Pancreas (tissue), 10 donors: ENCODE data around the gene TOB1. TPM values are rescaled to one million over a fixed set of nuclear protein-coding genes. Genes with fewer than 3 reads are reported as not detected.

Experiments used
- ATAC-seq, 4 donors: fragments of 200-7000 bp; cut with Tn5 transposase; one replicate each; pipeline versions ENCODE4 v1.8.0 to v1.9.1; 2020; ENCODE audit warnings: mild to moderate bottlenecking in 4 of 4, moderate library complexity in 4 of 4
- DNase-seq, 6 donors: peaks; one replicate each; pipeline ENCODE4 v3.0.0-alpha.2; 2020
- FAIRE-seq: peaks from 2 replicates; lab custom pipeline; 2012; peaks lifted over from hg19 to GRCh38; lab: Jason Lieb, UNC
- H3K27ac ChIP-seq, 4 donors: fragments of 200-600 bp; sonication (generic); 1 replicate in 3 of 4; 2 replicates in 1 of 4; pipeline versions ENCODE4 v1.5.0 to v1.8.0; 2020
- H3K27me3 ChIP-seq, 4 donors: fragments of 200-600 bp; one replicate each; pipeline ENCODE4 v1.8.0; 2021
- H3K36me3 ChIP-seq, 3 donors: fragments of 200-600 bp; sonication (generic) in 1 of 3; one replicate each; pipeline versions ENCODE4 v1.5.0 to v1.8.0; 2020 to 2021
- H3K4me1 ChIP-seq, 3 donors: fragments of 200-600 bp; one replicate each; pipeline ENCODE4 v1.8.0; 2021
- H3K4me3 ChIP-seq, 4 donors: fragments of 200-600 bp; sonication (generic) in 2 of 4; one replicate each; pipeline versions ENCODE4 v1.5.0 to v1.8.0; 2020 to 2021
- H3K9me3 ChIP-seq, 4 donors: fragments of 200-600 bp; one replicate each; pipeline ENCODE4 v1.8.0; 2021
- WGBS, 2 donors: extraction: QIAGEN DNeasy Blood & Tissue Kit; methylation state at CpG; one replicate each; pipeline ENCODE4 v1.1.7; 2013; 5-methylcytosine and 5-hydroxymethylcytosine counted together
- intact Hi-C, 3 donors: fragments of 100-400 bp; cut with DNase I; formaldehyde crosslinking; loops; one replicate each; pipeline versions ENCODE4 v1.11.1 to v1.14.2; 2022
- polyA plus RNA-seq, 2 donors: library from polyadenylated mRNA; stranded (reverse); fragments of 200-250 nt; gene quantifications; one replicate each; pipeline ENCODE4 v1.2.3, GENCODE V29; 2013
- total RNA-seq, 6 donors: library from RNA; stranded (reverse); fragmentation: NEBNext Ultra II Directional in 4 of 6; extraction: Animal tissue kit (Norgen Biotek cat#: 25700) in 4 of 6; gene quantifications; one replicate each; pipeline versions ENCODE4 v1.2.1 to v1.2.4, GENCODE V29; 2021 to 2023
- TF ChIP-seq, protein P1 (sequence below), 4 donors: fragments of 200-600 bp; sonication (generic) in 3 of 4; IDR thresholded peaks; one replicate each; pipeline versions ENCODE4 v1.5.0 to v1.8.0; 2021; ENCODE audit warnings: antibody characterized with exemption in 4 of 4
- donor health status: healthy with polysubstance abuse.
- donor health status: DM: no; HTN: no; CAD: no; lungs with moderate emphysema.
- donor health status: DM: no; HTN: no; CAD: no.
- donor health status: control.
- donor health status: control.
- donor health status: Bipolar disorder and iron deficiency.
- donor health status: DM: yes; HTN: yes; CAD: no.
- donor health status: DM: no; HTN: no; CAD: no.
- donor health status: DM: no; HTN: no; CAD: no.
- donor health status: DM: yes; HTN: yes; CAD: no.

Gene TOB1
- total and polyA plus RNA-seq, 8 donors, result 33.1 to 157 (median 78.3) TPM

DNA sequence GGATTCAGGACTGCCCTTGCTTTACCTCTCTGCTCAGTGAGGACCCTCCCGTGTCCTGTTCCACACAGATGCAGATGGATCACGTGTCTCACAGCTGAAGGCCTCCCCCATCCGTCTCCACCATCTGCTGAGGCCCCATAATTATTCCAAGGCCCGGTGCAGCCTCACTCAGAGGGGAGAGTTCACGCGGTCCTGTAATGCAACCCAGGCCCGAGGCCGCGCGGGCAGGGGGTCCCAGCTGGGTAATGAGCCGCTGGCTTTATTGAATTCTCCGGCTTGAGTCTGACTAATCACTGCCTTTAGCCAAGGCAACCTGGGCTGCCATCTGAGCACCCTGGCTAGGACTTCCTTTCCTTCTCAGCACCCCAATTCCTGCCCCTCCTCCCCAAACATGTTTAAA lies 35.2 kb downstream of the TOB1 start:
- Histone ChIP-seq H3K27ac (no peak overlapping the region), H3K9me3 (no peaks in the 10 kb centered on the region), H3K36me3 (no peaks in the 10 kb centered on the region), H3K4me3 (no peak overlapping the region), H3K4me1 (peaks cover 0 to 3% (median 0%) of the 10 kb centered on the region in 3 donors), H3K27me3 (no peaks in the 10 kb centered on the region)
- 83 to 84% methylated on average over 12 of the region's 12 CpGs for WGBS, 2 donors
- FAIRE-seq (no peak), ATAC-seq (no peak), DNase-seq (no peak)
- TF ChIP-seq, protein P1, sequence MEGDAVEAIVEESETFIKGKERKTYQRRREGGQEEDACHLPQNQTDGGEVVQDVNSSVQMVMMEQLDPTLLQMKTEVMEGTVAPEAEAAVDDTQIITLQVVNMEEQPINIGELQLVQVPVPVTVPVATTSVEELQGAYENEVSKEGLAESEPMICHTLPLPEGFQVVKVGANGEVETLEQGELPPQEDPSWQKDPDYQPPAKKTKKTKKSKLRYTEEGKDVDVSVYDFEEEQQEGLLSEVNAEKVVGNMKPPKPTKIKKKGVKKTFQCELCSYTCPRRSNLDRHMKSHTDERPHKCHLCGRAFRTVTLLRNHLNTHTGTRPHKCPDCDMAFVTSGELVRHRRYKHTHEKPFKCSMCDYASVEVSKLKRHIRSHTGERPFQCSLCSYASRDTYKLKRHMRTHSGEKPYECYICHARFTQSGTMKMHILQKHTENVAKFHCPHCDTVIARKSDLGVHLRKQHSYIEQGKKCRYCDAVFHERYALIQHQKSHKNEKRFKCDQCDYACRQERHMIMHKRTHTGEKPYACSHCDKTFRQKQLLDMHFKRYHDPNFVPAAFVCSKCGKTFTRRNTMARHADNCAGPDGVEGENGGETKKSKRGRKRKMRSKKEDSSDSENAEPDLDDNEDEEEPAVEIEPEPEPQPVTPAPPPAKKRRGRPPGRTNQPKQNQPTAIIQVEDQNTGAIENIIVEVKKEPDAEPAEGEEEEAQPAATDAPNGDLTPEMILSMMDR (IDR thresholded peaks at IDR 0.05), result no peak
- intact Hi-C loops, result loop anchor here in 1 of 3 donors (10.0 kb wide), 1 partner anchor 46 kb away; no protein-coding TSS in a partner anchor

DNA sequence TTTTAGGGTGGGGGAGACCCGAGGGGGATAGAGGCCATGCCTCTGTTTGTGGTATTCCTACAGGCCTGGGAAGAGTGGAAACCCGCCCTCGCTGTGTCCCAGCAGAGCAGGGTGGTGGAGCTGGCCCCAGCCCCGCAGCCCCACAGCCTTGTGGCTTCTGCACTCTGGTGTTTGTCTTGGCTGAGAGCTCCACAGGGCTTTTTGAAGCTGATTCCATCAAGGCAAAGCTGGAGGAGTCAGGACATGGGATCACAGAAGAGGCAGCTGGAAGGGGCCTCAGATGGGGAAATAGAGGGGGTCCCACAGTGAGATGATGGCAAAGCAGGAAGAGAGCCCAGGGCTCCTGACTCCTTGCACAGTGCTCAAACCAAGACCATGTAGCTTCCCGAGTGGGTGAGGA lies 35.8 kb downstream of the TOB1 start:
- Histone ChIP-seq H3K36me3 (no peaks in the 10 kb centered on the region), H3K4me3 (no peak overlapping the region), H3K27me3 (no peaks in the 10 kb centered on the region), H3K9me3 (no peaks in the 10 kb centered on the region), H3K4me1 (peaks cover 0 to 3% (median 0%) of the 10 kb centered on the region in 3 donors), H3K27ac (no peak overlapping the region)
- intact Hi-C loops, result loop anchor here in 1 of 3 donors (10.0 kb wide), 1 partner anchor 46 kb away; no protein-coding TSS in a partner anchor
- no peak for DNase-seq
- FAIRE-seq, result no peak
- peak; percentile 46 to 91 (median 68) for ATAC-seq
- TF ChIP-seq, protein P1 (IDR thresholded peaks at IDR 0.05), result no peak
- 44 to 48% methylated on average over 5 of the region's 5 CpGs for WGBS, 2 donors

DNA sequence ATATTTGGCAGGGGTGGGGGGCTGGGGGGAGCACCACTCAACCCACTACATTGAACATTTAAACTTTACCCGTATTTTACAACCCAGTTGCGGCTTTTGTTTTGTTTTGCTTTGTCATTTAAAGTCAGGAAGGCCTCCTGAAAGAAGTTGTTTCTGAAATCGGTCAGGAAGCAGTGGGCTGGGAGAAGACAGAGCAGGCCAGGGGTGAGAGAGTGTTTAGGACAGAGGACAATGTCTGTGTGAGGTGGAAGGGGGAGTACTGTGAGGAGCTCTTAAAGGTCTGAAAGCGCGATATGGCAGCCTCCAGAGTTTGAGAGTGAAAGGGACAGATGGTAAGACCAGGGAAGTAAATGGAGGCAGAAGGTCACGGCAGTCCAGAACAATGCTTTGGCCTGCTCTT lies 36.8 kb downstream of the TOB1 start:
- ATAC-seq, result no peak
- TF ChIP-seq, protein P1 (IDR thresholded peaks at IDR 0.05), result no peak
- Histone ChIP-seq H3K27ac (no peak overlapping the region), H3K4me1 (peaks cover 0 to 3% (median 0%) of the 10 kb centered on the region in 3 donors), H3K4me3 (no peak overlapping the region), H3K36me3 (no peaks in the 10 kb centered on the region), H3K27me3 (no peaks in the 10 kb centered on the region), H3K9me3 (no peaks in the 10 kb centered on the region)
- no peak for FAIRE-seq
- intact Hi-C loops, result no loop called here
- no peak for DNase-seq
- 88 to 89% methylated on average over 6 of the region's 6 CpGs for WGBS, 2 donors

DNA sequence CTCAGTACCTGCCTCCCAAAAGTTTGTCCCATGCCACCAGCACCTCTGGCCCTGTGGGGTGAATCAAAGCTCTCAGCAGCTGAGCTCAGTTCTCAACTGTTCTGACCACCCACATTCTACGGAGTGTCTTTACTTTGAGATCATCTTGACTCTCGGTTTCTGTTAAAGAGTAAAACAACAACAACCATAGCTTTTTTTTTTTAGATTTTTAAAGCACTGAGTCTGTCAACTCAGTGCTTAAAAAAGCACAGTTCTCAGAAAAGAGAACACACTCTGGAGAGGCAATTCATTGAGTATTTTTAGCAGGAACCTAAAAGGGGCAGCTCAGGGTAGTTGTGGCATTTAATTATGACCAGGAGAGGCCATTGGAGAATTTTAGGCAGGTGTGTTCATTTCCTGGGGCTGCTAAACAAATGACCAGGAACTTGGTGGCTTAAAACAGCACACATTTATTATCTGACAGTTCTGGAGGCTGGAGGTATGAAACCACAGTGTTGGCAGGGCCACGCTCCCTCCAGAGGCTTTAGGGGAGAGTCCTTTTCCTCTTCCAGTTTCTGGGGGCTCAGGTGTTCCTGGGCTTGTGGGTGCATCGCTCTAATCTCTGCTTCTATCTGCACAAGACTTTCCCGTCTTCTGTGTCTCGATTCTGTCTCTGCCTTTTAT lies 37.5 kb downstream of the TOB1 start:
- Histone ChIP-seq H3K27ac (peak overlapping the region in 2 of 4 donors; percentile 44 to 46), H3K36me3 (no peaks in the 10 kb centered on the region), H3K4me3 (no peak overlapping the region), H3K9me3 (no peaks in the 10 kb centered on the region), H3K27me3 (no peaks in the 10 kb centered on the region), H3K4me1 (peaks cover 0 to 3% (median 0%) of the 10 kb centered on the region in 3 donors)
- WGBS, 2 donors, result 83% methylated on average over 6 of the region's 6 CpGs
- peak in 3 of 4 donors; percentile 45 to 69 (median 56) for ATAC-seq
- no peak for FAIRE-seq
- TF ChIP-seq, protein P1 (IDR thresholded peaks at IDR 0.05), result no peak
- DNase-seq, result no peak
- intact Hi-C loops, result no loop called here

DNA sequence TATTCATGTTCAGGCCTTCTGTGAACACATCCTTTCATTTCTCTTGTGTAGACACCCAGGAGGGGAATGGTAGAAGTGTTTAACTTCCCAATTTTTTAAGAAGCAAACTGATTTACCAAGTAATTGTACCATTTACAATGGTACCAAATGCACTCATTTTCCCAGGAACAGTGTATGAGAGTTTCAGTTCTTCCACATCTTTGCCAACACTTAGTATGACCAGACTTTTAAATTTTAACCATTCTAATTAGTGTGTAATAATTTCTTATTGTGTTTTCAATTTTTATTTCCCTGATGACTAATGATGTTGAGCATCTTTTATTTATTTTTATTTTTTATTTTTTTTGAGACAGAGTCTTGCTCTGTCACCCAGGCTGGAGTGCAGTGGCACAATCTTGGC lies 41.0 kb downstream of the TOB1 start:
- ATAC-seq (no peak), DNase-seq (no peak), FAIRE-seq (no peak)
- H3K9me3 ChIP-seq, result no peaks in the 10 kb centered on the region
- H3K36me3 ChIP-seq, result no peaks in the 10 kb centered on the region
- H3K27ac ChIP-seq, result no peak overlapping the region
- H3K4me1 ChIP-seq, result peaks cover 0 to under 1% (median 0%) of the 10 kb centered on the region in 3 donors
- H3K27me3 ChIP-seq, result no peaks in the 10 kb centered on the region
- TF ChIP-seq, protein P1 (IDR thresholded peaks at IDR 0.05), result no peak
- intact Hi-C loops, result no loop called here
- no peak overlapping the region for H3K4me3 ChIP-seq
